GM18868 (cell line): ENCODE data around the gene ANKRD11.
"Not testable (repeated sequence)": the region's sequence is repeated elsewhere in the genome, so short reads cannot be mapped to it uniquely, and the experiment has no call there.

Experiments
- ATAC-seq: cut with Tn5 transposase; IDR thresholded peaks from one replicate; pipeline ENCODE4 v1.9.1; 2021; ENCODE audit warnings: mild to moderate bottlenecking, moderate library complexity; ENCODE audit not compliant: unreplicated experiment

ANKRD11 gene

DNA sequence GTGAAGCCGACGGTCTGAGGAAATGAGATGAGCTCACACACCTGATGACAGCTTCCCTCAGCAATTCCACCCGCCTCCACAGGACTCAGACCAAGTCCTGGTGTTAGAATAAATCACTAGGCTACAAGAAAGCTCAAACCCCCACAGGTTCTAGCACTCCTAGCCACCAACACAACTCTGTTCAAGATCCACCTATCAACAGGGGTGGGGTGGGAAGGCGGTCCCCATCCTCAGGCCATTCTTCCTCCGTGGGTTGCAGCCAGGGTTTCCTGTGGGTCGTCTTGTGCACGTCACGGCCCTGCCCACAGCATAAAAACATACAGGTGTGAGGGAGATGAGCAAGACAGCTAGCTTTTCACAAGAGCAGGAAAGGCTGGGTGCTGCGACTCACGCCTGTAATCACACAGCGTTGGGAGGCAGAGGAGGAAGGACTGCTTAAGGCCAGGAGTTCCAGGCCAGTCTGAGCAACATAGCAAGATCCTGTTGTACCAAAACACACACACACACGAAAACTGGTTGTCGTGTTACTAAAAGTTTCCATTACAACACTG, 81.1 kb downstream of the ANKRD11 start:
- ATAC-seq: no peak

GRCh38 chr16:89408315-89408714, 82.0 kb downstream of the ANKRD11 start:
- ATAC-seq: no peak

GRCh38 chr16:89407925-89408300, 82.4 kb downstream of the ANKRD11 start:
- ATAC-seq: no peak

DNA sequence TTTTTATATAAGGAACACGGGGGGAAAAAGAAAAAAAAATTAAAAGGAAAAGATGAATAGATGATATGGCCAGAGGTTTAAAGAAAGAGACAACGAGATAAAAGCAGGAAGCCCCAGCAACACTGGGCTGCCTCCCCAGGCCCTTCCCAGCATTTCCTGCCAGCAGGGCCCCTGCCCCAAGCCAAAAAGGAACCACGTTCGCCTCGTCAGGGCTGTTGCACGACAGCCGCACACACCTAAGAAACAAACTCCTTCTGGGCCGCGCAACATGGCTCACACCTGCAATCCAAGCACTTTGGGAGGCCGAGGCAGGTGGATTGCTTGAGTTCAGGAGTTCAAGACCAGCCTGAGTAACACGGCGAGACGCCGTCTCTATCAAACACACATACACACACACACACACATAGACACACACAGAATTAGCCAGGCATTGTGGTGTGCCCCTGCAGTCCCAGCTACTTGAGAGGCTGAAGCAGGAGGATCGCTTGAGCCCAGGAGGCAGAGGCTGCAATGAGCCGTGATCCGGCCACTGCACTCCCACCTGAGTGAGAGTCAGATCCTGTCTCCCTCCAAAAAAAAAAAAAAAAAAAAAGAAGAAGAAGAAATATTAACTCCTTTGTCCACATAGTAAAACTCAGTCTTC, 83.0 kb downstream of the ANKRD11 start:
- no peak for ATAC-seq

GRCh38 chr16:89406277-89406888, 84.0 kb downstream of the ANKRD11 start:
- ATAC-seq: no peak

DNA sequence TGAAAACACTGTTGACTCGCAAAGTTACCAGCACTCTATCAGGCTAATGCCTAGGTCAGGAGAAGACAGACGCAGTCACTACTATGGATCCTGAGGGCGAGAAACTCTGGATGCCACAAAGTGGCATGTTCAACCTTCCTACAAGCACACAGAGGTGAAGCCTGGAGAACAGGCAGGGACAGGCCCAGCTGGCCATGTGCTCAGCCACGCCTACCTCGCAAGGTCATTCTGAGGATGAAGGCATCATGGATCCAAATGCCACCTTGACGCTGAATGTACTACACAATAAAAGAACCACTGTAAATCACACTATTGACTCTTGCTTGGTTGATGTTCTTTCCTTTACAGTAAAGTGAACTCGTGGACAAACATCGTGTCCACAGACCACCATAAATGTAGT, 85.8 kb downstream of the ANKRD11 start:
- ATAC-seq: no peak

- no peak for ATAC-seq
Measured at GRCh38 chr16:89402962-89403361, 87.4 kb downstream of the ANKRD11 start.

DNA sequence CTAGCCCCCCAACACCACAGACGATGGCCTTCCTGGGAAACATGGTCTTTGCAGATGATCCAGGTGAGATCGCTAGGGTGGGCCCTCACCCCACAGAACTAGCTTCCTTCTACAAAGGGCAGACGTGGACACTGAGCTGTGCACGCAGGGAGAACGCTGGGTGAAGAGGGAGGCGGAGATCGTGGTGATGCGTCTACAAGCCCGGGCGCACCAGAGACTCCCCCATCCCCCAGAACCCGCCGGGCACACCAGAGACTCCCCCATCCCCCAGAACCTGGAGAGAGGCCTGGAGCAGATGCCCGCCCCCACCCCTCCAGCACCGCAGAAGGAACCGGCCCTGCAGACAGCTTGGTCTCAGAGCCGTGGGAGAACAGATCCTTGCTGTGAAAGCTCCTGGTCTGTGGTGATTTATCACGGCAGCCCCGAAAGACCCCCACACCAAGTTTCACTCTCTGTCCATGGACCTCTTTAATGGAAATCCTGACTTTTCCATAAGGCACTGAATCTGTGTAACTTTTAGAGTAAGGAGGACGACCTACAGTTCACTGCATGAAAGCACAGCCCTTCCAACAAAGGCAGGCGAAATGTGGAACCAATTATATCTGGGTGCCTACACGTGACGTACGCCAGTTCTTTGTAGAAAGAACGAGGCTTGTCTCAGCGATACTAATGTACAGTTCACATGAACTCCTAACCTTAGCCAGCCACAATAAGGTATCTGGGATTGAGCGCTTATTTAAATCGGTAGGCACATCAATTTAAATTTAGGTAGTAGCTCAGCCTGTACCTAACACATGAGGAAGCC, 88.5 kb downstream of the ANKRD11 start:
- ATAC-seq: no peak

DNA sequence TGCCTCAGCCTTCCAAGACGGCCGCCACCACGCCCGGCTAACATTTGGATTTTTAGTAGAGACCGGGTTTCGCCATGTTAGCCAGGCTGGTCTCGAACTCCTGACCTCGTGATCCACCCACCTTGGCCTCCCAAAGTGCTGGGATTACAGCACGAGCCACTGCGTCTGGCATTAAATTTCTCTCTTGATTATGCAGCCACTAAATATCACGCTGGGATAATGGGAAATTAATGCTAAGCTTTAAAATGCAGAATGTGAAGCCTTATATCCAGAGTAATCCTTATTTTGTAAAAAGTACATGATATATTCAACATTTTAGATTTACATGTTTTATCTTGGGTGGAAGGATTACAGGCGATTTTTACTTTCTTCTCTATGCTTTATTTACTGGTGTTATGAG, 89.2 kb downstream of the ANKRD11 start:
- ATAC-seq: no peak

- ATAC-seq: no peak
Measured at GRCh38 chr16:89400740-89401139, 89.6 kb downstream of the ANKRD11 start.

DNA sequence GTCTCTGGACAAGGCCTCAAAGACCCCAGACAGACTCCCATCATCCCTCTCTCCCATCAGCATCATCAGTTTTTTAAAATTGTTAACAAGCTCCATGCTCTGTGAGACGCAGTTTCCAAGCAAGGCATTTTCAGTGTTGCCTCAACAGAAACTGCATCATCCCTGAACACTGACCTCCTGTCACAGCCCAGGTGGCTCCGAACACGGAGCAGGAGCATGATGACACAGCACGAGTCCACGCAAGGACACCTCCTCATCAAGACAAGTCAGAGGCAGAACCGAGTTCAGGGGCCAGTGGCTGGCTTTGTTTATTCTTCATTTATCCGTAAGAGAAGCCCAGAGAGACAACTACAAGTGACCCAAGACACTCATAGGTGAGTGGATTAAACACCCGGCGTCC, 91.4 kb downstream of the ANKRD11 start:
- ATAC-seq: no peak

- no peak for ATAC-seq
Measured at GRCh38 chr16:89397331-89397861, 93.0 kb downstream of the ANKRD11 start.

DNA sequence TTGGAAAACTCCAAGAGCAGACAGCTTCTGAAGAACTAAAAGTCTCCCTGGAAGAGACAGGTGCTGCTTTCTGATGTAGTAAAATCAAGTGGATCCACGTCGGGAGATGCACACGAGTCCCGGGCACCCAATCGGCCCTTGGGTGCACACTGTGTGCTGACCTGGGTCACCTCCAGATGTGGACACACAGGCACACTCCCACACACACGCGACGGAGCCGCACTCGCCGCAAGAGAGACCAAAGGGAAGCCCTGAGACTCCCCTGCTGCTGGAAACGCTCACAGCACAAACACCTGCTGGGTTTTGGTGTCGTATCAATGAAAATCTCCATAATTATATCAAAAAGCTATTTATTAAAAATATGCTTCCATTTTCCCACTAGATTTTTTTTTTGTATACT, 94.2 kb downstream of the ANKRD11 start:
- ATAC-seq: no peak

DNA sequence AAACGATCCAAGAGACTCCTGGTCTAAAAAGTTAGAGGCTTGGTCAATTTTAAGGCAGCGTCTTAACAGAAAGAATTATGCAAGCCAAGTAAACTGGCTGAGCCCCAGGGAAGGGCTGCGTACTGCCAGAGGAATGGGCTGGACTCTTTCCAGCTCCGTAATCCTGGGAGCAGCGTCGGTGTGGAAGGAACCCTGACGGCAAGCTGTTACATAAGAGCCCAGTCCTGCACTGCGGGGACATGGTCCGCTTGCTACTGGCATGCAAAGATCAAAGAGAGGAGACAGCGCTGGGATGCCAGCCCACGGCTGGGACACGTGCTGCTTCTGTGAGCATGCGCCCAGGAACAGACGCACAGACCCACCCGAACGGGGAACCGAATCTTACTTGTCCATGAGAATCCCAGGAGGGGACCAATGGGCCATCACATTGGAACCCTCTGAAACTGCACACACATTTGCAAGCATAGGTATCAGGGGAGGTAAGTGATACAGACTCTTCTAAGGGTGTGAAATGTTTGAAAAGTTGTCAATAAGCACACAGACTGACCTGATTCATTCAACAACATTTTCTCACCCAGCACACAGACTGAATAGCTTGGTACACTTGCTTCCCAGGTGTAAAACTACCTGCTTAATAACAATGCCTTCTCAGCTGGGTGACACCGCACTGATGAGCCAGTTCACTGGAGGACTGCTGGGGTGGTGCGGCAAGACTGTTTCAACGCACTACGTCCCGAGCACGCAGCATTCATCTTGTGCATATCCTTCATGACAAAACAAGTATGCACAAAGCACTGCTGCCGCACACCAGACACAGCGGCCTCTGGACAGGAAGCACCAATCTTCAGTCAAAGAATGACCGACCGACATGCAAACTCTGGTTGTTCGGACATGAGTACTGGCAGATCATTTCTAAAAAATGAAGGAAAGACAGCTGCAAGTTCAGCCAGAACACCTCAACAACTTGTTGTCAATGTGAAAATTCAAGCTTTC, 94.9 kb downstream of the ANKRD11 start:
- no peak for ATAC-seq

- no peak for ATAC-seq
Measured at GRCh38 chr16:89393738-89394406, 96.5 kb downstream of the ANKRD11 start.

DNA sequence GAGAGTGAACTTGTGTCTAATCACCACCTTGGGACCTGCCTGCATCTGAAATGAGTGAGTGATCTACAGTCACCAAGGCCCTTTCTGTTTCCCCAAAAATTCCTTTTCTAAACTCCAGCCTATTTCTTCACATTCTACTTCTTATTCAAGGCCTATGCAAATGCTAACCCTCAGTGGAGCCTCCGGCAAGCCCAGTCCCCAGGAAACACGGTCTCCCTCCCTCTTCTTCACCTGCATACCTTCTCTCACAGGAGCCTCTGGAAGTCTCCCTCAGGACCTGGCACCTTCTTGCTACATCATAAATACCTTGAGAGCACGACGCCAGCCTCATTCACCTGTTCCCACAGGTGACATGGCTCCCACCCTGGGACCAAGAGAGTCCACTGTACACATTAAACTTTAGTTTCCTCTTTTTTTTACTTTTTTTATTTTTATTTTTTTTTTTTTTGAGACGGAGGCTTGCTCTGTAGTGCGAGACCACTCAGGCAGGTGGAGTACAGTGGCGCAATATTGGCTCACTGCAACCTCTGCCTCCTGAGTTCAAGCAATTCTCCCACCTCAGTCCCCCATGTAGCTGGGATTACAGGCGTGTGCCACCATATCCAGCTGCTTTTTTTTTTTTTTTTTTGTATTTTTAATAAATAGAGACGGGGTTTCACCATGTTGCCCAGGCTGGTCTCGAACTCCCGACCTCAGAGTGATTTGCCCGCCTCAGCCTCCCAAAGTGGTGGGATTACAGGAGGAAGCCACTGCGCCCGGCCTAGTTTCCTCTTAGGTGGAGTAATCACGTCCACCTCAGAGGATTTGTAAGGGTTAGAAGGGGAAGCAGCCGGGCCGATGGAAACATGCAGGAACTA, 97.3 kb downstream of the ANKRD11 start:
- ATAC-seq: no peak

- ATAC-seq: not testable (repeated sequence)
Measured at GRCh38 chr16:89390224-89390583, 100.2 kb downstream of the ANKRD11 start.

DNA sequence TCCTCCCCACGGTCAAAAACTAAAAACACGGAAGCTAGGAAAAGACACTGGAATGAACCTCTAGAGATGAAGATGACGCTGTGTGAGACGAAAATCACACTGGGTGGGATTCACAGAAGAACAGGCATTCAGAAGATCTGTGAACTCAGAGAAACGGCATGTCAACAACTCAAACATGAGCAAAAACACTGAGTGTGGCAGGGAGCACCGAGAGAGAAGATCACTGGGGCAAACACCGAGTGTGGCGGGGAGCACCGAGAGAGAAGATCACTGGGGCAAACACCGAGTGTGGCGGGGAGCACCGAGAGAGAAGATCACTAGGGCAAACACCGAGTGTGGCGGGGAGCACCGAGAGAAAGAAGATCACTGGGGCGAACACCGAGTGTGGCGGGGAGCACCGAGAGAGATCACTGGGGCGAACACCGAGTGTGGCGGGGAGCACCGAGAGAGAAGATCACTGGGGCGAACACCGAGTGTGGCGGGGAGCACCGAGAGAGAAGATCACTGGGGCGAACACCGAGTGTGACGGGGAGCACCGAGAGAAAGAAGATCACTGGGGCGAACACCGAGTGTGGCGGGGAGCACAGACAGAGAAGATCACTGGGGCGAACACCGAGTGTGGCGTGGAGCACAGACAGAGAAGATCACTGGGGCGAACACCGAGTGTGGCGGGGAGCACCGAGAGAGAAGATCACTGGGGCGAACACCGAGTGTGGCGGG, 100.7 kb downstream of the ANKRD11 start:
- ATAC-seq: not testable (repeated sequence)
